ENCODE measurements around the gene TCP11. TPM values are rescaled to one million over a fixed set of nuclear protein-coding genes. Genes with fewer than 3 reads are reported as not detected.

Gene TCP11
- 1 to 10 TPM in 1 of 8 experiments, under 1 TPM in 3, not detected in 4; 0.22 to 1.2 (median 0.57) TPM for total RNA-seq

GRCh38 chr6:35141007-35141655 is at the start of gene TCP11:
TCP11 (minus strand) TSS chr6:35141339; CDS start chr6:35140870, 469 bp downstream.
- Histone ChIP-seq H3K4me3 (no peak within 1 kb of the TSS), H3K27ac (no peak within 1 kb of the TSS), H3K4me1 (replicated peaks in 1 of 2) (peaks cover 2 to 7% of the 10 kb centered on the region in 2 donors)
- no peak for ATAC-seq (replicated peaks in 6 of 8)
- WGBS, 10 experiments, result 90 to 100% (median 100%) methylated on average over 1 to 17 of the region's 69 CpGs; no CpG with 5 or more reads in 7 of the 10 experiments
- in situ Hi-C loops (cut with MboI; ENCODE audit: low pct_unique_long_range_greater_than_20kb in 2 of 9, low sequenced_read_pairs in 9 of 9, unreplicated experiment in 9 of 9), result loop anchor here in 6 of 9 experiments (10.0 to 25.0 kb wide), 4 partner anchors 64 to 254 kb away; partner anchors contain the start of genes ANKS1A (in 1 of the 6) and TAF11 (in 1 of the 6)

- Histone ChIP-seq H3K4me1 (replicated peaks in 1 of 2) (peaks cover 0 to 3% of the 10 kb centered on the region in 2 donors), H3K27ac (no peak overlapping the region), H3K4me3 (no peak overlapping the region)
- in situ Hi-C loops (cut with MboI; ENCODE audit: low pct_unique_long_range_greater_than_20kb in 2 of 9, low sequenced_read_pairs in 9 of 9, unreplicated experiment in 9 of 9), result no loop called here
- no peak for ATAC-seq (replicated peaks in 6 of 8)
Measured at GRCh38 chr6:35190306-35190705, 49.2 kb upstream of the TCP11 start.

GRCh38 chr6:35188886-35189285 is 47.7 kb upstream of the TCP11 start:
- no peak for ATAC-seq (replicated peaks in 6 of 8)
- Histone ChIP-seq H3K27ac (no peak overlapping the region), H3K4me3 (no peak overlapping the region), H3K4me1 (replicated peaks in 1 of 2) (peaks cover 0 to 7% of the 10 kb centered on the region in 2 donors)
- WGBS, 10 experiments, result 33 to 88% (median 69%) methylated on average over 1 to 3 of the region's 3 CpGs; no CpG with 5 or more reads in 7 of the 10 experiments
- in situ Hi-C loops (cut with MboI; ENCODE audit: low pct_unique_long_range_greater_than_20kb in 2 of 9, low sequenced_read_pairs in 9 of 9, unreplicated experiment in 9 of 9), result no loop called here

GRCh38 chr6:35186571-35186970 is 45.4 kb upstream of the TCP11 start:
- ATAC-seq (replicated peaks in 6 of 8), result no peak
- in situ Hi-C loops (cut with MboI; ENCODE audit: low pct_unique_long_range_greater_than_20kb in 2 of 9, low sequenced_read_pairs in 9 of 9, unreplicated experiment in 9 of 9), result no loop called here
- 80 to 100% (median 100%) methylated on average over 1 to 2 of the region's 2 CpGs; no CpG with 5 or more reads in 2 of the 10 experiments for WGBS, 10 experiments
- Histone ChIP-seq H3K4me1 (replicated peaks in 1 of 2) (peaks cover 0 to 9% of the 10 kb centered on the region in 2 donors), H3K4me3 (no peak overlapping the region), H3K27ac (no peak overlapping the region)

GRCh38 chr6:35185971-35186370 is 44.8 kb upstream of the TCP11 start:
- 71 to 100% (median 83%) methylated on average over 1 of the region's 1 CpG; no CpG with 5 or more reads in 6 of the 10 experiments for WGBS, 10 experiments
- no peak overlapping the region for H3K27ac ChIP-seq
- H3K4me1 ChIP-seq (replicated peaks in 1 of 2), result peaks cover 0 to 9% of the 10 kb centered on the region in 2 donors
- no peak overlapping the region for H3K4me3 ChIP-seq
- ATAC-seq (replicated peaks in 6 of 8), result no peak
- in situ Hi-C loops (cut with MboI; ENCODE audit: low pct_unique_long_range_greater_than_20kb in 2 of 9, low sequenced_read_pairs in 9 of 9, unreplicated experiment in 9 of 9), result no loop called here

GRCh38 chr6:35185302-35185681 is 44.2 kb upstream of the TCP11 start:
- Histone ChIP-seq H3K4me3 (no peak overlapping the region), H3K4me1 (replicated peaks in 1 of 2) (peaks cover 0 to 9% of the 10 kb centered on the region in 2 donors), H3K27ac (peak overlapping the region in 1 of 2 donors; percentile 22)
- WGBS, 10 experiments, result 45% methylated on average over 6 of the region's 6 CpGs; no CpG with 5 or more reads in 9 of the 10 experiments
- peak in 2 of 8 experiments; percentile 22 to 76 for ATAC-seq (replicated peaks in 6 of 8)
- in situ Hi-C loops (cut with MboI; ENCODE audit: low pct_unique_long_range_greater_than_20kb in 2 of 9, low sequenced_read_pairs in 9 of 9, unreplicated experiment in 9 of 9), result no loop called here

GRCh38 chr6:35184580-35185301 is 43.6 kb upstream of the TCP11 start:
- H3K4me3 ChIP-seq, result no peak overlapping the region
- in situ Hi-C loops (cut with MboI; ENCODE audit: low pct_unique_long_range_greater_than_20kb in 2 of 9, low sequenced_read_pairs in 9 of 9, unreplicated experiment in 9 of 9), result no loop called here
- H3K27ac ChIP-seq, result peak overlapping the region in 1 of 2 donors; percentile 22
- ATAC-seq (replicated peaks in 6 of 8), result no peak
- peaks cover 0 to 9% of the 10 kb centered on the region in 2 donors for H3K4me1 ChIP-seq (replicated peaks in 1 of 2)
- WGBS, 10 experiments, result 0 to 100% (median 83%) methylated on average over 1 to 8 of the region's 9 CpGs

GRCh38 chr6:35183935-35184334 is 42.8 kb upstream of the TCP11 start:
- H3K4me3 ChIP-seq, result no peak overlapping the region
- in situ Hi-C loops (cut with MboI; ENCODE audit: low pct_unique_long_range_greater_than_20kb in 2 of 9, low sequenced_read_pairs in 9 of 9, unreplicated experiment in 9 of 9), result no loop called here
- no peak for ATAC-seq (replicated peaks in 6 of 8)

GRCh38 chr6:35183281-35183680 is 42.1 kb upstream of the TCP11 start:
- 60 to 100% (median 95%) methylated on average over 1 to 2 of the region's 2 CpGs; no CpG with 5 or more reads in 1 of the 10 experiments for WGBS, 10 experiments
- in situ Hi-C loops (cut with MboI; ENCODE audit: low pct_unique_long_range_greater_than_20kb in 2 of 9, low sequenced_read_pairs in 9 of 9, unreplicated experiment in 9 of 9), result no loop called here
- peak in 1 of 8 experiments; percentile 26 for ATAC-seq (replicated peaks in 6 of 8)
- Histone ChIP-seq H3K27ac (no peak overlapping the region), H3K4me1 (replicated peaks in 1 of 2) (peaks cover 2 to 11% of the 10 kb centered on the region in 2 donors), H3K4me3 (no peak overlapping the region)

More at GRCh38 chr6:35183935-35184334, 42.8 kb upstream of the TCP11 start:
- H3K27ac ChIP-seq, result no peak overlapping the region
- WGBS, 10 experiments, result 88 to 100% (median 100%) methylated on average over 1 to 2 of the region's 2 CpGs; no CpG with 5 or more reads in 2 of the 10 experiments
- H3K4me1 ChIP-seq (replicated peaks in 1 of 2), result peaks cover 2 to 9% of the 10 kb centered on the region in 2 donors

GRCh38 chr6:35181933-35182612 is 40.9 kb upstream of the TCP11 start:
- no peak overlapping the region for H3K27ac ChIP-seq
- H3K4me1 ChIP-seq (replicated peaks in 1 of 2), result peaks cover 2 to 11% of the 10 kb centered on the region in 2 donors
- H3K4me3 ChIP-seq, result no peak overlapping the region
- peak; percentile 24 to 91 (median 38) for ATAC-seq (replicated peaks in 6 of 8)
- WGBS, 10 experiments, result 0 to 100% (median 64%) methylated on average over 1 to 8 of the region's 55 CpGs; no CpG with 5 or more reads in 4 of the 10 experiments
- in situ Hi-C loops (cut with MboI; ENCODE audit: low pct_unique_long_range_greater_than_20kb in 2 of 9, low sequenced_read_pairs in 9 of 9, unreplicated experiment in 9 of 9), result no loop called here

- H3K4me3 ChIP-seq, result no peak overlapping the region
- peaks cover 2 to 11% of the 10 kb centered on the region in 2 donors for H3K4me1 ChIP-seq (replicated peaks in 1 of 2)
- no peak overlapping the region for H3K27ac ChIP-seq
- WGBS, 10 experiments, result 0 to 95% (median 50%) methylated on average over 1 to 5 of the region's 5 CpGs; no CpG with 5 or more reads in 1 of the 10 experiments
- ATAC-seq (replicated peaks in 6 of 8), result peak in 2 of 8 experiments; percentile 18 to 20
- in situ Hi-C loops (cut with MboI; ENCODE audit: low pct_unique_long_range_greater_than_20kb in 2 of 9, low sequenced_read_pairs in 9 of 9, unreplicated experiment in 9 of 9), result no loop called here
Measured at GRCh38 chr6:35181308-35181932, 40.3 kb upstream of the TCP11 start.

- Histone ChIP-seq H3K27ac (no peak overlapping the region), H3K4me1 (replicated peaks in 1 of 2) (peaks cover 2 to 5% of the 10 kb centered on the region in 2 donors), H3K4me3 (no peak overlapping the region)
- in situ Hi-C loops (cut with MboI; ENCODE audit: low pct_unique_long_range_greater_than_20kb in 2 of 9, low sequenced_read_pairs in 9 of 9, unreplicated experiment in 9 of 9), result no loop called here
- 0 to 100% (median 94%) methylated on average over 1 to 2 of the region's 2 CpGs; no CpG with 5 or more reads in 1 of the 10 experiments for WGBS, 10 experiments
- no peak for ATAC-seq (replicated peaks in 6 of 8)
Measured at GRCh38 chr6:35179901-35180535, 38.9 kb upstream of the TCP11 start.

Data from motor neuron (in vitro differentiated cells).